Measurements from ENCODE around the gene CDH4.

Gene CDH4

GRCh38 chr20:61303675-61304074 is 51.6 kb downstream of the CDH4 start:
- no peak for DNase-seq

GRCh38 chr20:61304750-61305149 is 52.7 kb downstream of the CDH4 start:
- no peak for DNase-seq

GRCh38 chr20:61306937-61307475 is 54.9 kb downstream of the CDH4 start:
- no peak for DNase-seq

- no peak for DNase-seq
Observed at GRCh38 chr20:61307686-61308476, 55.8 kb downstream of the CDH4 start.

GRCh38 chr20:61308477-61308774 is 56.4 kb downstream of the CDH4 start:
- DNase-seq, result no peak

- DNase-seq, result no peak
Observed at GRCh38 chr20:61310954-61311353, 58.9 kb downstream of the CDH4 start.

- no peak for DNase-seq
Observed at GRCh38 chr20:61311656-61312387, 59.8 kb downstream of the CDH4 start.

GRCh38 chr20:61312925-61313324 is 60.9 kb downstream of the CDH4 start:
- no peak for DNase-seq

- DNase-seq, result no peak
Observed at GRCh38 chr20:61313396-61313795, 61.3 kb downstream of the CDH4 start.

- DNase-seq, result no peak
Observed at GRCh38 chr20:61314326-61315010, 62.4 kb downstream of the CDH4 start.

- DNase-seq, result no peak
Observed at GRCh38 chr20:61315319-61315718, 63.3 kb downstream of the CDH4 start.

GRCh38 chr20:61316346-61316745 is 64.3 kb downstream of the CDH4 start:
- no peak for DNase-seq

- DNase-seq, result no peak
Observed at GRCh38 chr20:61317966-61318530, 66.0 kb downstream of the CDH4 start.

- DNase-seq, result no peak
Observed at GRCh38 chr20:61320691-61321425, 68.8 kb downstream of the CDH4 start.

- DNase-seq, result no peak
Observed at GRCh38 chr20:61321481-61321880, 69.4 kb downstream of the CDH4 start.

- no peak for DNase-seq
Observed at GRCh38 chr20:61322151-61322865, 70.2 kb downstream of the CDH4 start.

GRCh38 chr20:61324906-61325305 is 72.8 kb downstream of the CDH4 start:
- DNase-seq, result no peak

GRCh38 chr20:61325718-61326117 is 73.7 kb downstream of the CDH4 start:
- DNase-seq, result no peak

GRCh38 chr20:61328911-61329558 is 77.0 kb downstream of the CDH4 start:
- no peak for DNase-seq

- no peak for DNase-seq
Observed at GRCh38 chr20:61330441-61330840, 78.4 kb downstream of the CDH4 start.

GRCh38 chr20:61331543-61331942 is 79.5 kb downstream of the CDH4 start:
- no peak for DNase-seq
